K562 (cell line): Measurements from ENCODE around the gene LRRC51. TPM values are rescaled to one million over a fixed set of nuclear protein-coding genes. Genes with fewer than 3 reads are reported as not detected.
A peak's percentile ranks its signal among the peaks of the same experiment; 100 is the strongest.

ENCODE experiments used
- ATAC-seq: fragments of 200-7000 bp; cut with Tn5 transposase; 3 replicates; pipeline ENCODE4 v1.9.1; 2020; ENCODE audit warnings: moderate library complexity
- BruUV-seq: library from RNA; stranded (reverse); fragments of 400-500 nt; replicated peaks from 2 replicates; lab custom pipeline; 2021; lab: Mats Ljungman, UMichigan
- CTCF ChIA-PET: fragments of 300-600 bp; formaldehyde crosslinking; extraction: SDS; loops from one replicate; lab custom pipeline; 2021; ENCODE audit warnings: low intra/inter-chr PET ratio; lab: Yijun Ruan, JAX
- POLR2A ChIA-PET: fragments of 300-600, 350-650 bp; sonication (Branson Sonifier 250); formaldehyde crosslinking; extraction: SDS; loops from one replicate; lab custom pipeline; 2021; ENCODE audit warnings: antibody characterized with exemption, inconsistent platforms; lab: Yijun Ruan, JAX
- DNase-seq, 4 experiments: peaks; one replicate each; pipeline versions ENCODE4 v3.0.0 to v3.0.0-alpha.2; 2011 to 2018; ENCODE audit warnings: low spot score in 3 of 4, mixed read lengths in 3 of 4; ENCODE audit errors: extremely low read depth in 1 of 4
- FAIRE-seq: peaks from 2 replicates; lab custom pipeline; 2011; peaks lifted over from hg19 to GRCh38; lab: Jason Lieb, UNC
- H2AFZ ChIP-seq: 2 replicates; pipeline ENCODE4 v1.6.0; 2011; ENCODE audit warnings: low read depth, low read length, control low read depth, inconsistent platforms
- H3K27ac ChIP-seq: fragments of 200-600 bp; 3 replicates; pipeline ENCODE4 v1.8.0; 2011; ENCODE audit warnings: low read depth, mild to moderate bottlenecking, control low read depth, inconsistent platforms, low read length, moderate library complexity, mixed read lengths; ENCODE audit errors: extremely low read depth
- H3K27me3 ChIP-seq, 2 experiments: fragments of 300-600 bp in 1 of 2; 2 replicates in 1 of 2; 3 replicates in 1 of 2; pipeline versions ENCODE4 v1.6.0 to v1.8.0; 2011; ENCODE audit warnings: inconsistent platforms in 2 of 2, low read length in 2 of 2, mild to moderate bottlenecking in 1 of 2, mixed read lengths in 1 of 2, moderate library complexity in 1 of 2; ENCODE audit not compliant: control insufficient read depth in 2 of 2, insufficient read depth in 2 of 2
- H3K36me3 ChIP-seq: fragments of 300-600 bp; 3 replicates; pipeline ENCODE4 v1.8.0; 2011; ENCODE audit warnings: mild to moderate bottlenecking, low read length, inconsistent platforms; ENCODE audit not compliant: control insufficient read depth, insufficient read depth
- H3K4me1 ChIP-seq, 2 experiments: fragments of 200-600 bp in 1 of 2; replicated peaks in 1 of 2; 2 replicates in 1 of 2; 3 replicates in 1 of 2; pipeline versions ENCODE4 v1.5.1 to v1.8.0; 2011; ENCODE audit warnings: inconsistent platforms in 2 of 2, low read length in 2 of 2, mild to moderate bottlenecking in 1 of 2, mixed read lengths in 1 of 2, moderate library complexity in 1 of 2; ENCODE audit not compliant: control insufficient read depth in 2 of 2, insufficient read depth in 2 of 2
- H3K4me2 ChIP-seq: 2 replicates; pipeline ENCODE4 v1.6.1; 2011; ENCODE audit warnings: low read length, control low read depth, inconsistent platforms, mixed read lengths; ENCODE audit not compliant: insufficient read depth
- H3K4me3 ChIP-seq: fragments of 200-600 bp; sonication (generic), shearing (Covaris generic); 2 replicates; pipeline ENCODE4 v1.5.1; 2016; ENCODE audit warnings: control low read depth, inconsistent platforms
- H3K79me2 ChIP-seq: fragments of 200-600 bp; 3 replicates; pipeline ENCODE4 v1.8.0; 2011; ENCODE audit warnings: low read length, inconsistent platforms; ENCODE audit not compliant: control insufficient read depth, insufficient read depth
- H3K9ac ChIP-seq, 2 experiments: 2 replicates each; pipeline versions ENCODE4 v1.6.0 to v1.6.1; 2011; ENCODE audit warnings: low read depth in 2 of 2, low read length in 2 of 2, control low read depth in 1 of 2, inconsistent platforms in 1 of 2, mild to moderate bottlenecking in 1 of 2, mixed read lengths in 1 of 2; ENCODE audit not compliant: insufficient read depth in 1 of 2
- H3K9me1 ChIP-seq: one replicate; pipeline ENCODE4 v1.6.0; 2011; ENCODE audit warnings: inconsistent platforms, mild to moderate bottlenecking, low read length, moderate library complexity; ENCODE audit not compliant: control insufficient read depth, insufficient read depth
- H3K9me3 ChIP-seq: replicated peaks from 2 replicates; pipeline ENCODE4 v1.5.1; 2011; ENCODE audit warnings: low read depth, low read length, inconsistent platforms; ENCODE audit not compliant: control insufficient read depth, insufficient read depth
- H4K20me1 ChIP-seq: replicated peaks from 2 replicates; pipeline ENCODE4 v1.6.1; 2011; ENCODE audit warnings: low read length, inconsistent platforms, mixed read lengths; ENCODE audit not compliant: control insufficient read depth, insufficient read depth
- CBX3 ChIP-seq, 2 experiments: IDR thresholded peaks; 1 replicate in 1 of 2; 2 replicates in 1 of 2; pipeline ENCODE4 v1.6.1; 2012; ENCODE audit warnings: inconsistent platforms in 2 of 2, low read length in 2 of 2, borderline replicate concordance in 1 of 2, control low read depth in 1 of 2
- CCAR2 ChIP-seq: fragments of 200-400 bp; formaldehyde crosslinking; IDR thresholded peaks from 2 replicates; pipeline ENCODE4 v1.6.1; 2017; ENCODE audit warnings: mild to moderate bottlenecking, low read depth, low read length
- CHD1 ChIP-seq: fragments of 200-600 bp; sonication (generic); IDR thresholded peaks from one replicate; pipeline ENCODE4 v1.6.1; 2012; ENCODE audit warnings: mild to moderate bottlenecking, moderate library complexity, low read length, inconsistent platforms
- E2F5 ChIP-seq: sonication (generic); formaldehyde crosslinking; IDR thresholded peaks from 2 replicates; pipeline ENCODE4 v1.8.0; 2022; ENCODE audit warnings: mild to moderate bottlenecking, missing genetic modification reagents
- NONO ChIP-seq, 2 experiments: fragments of 200-400 bp in 1 of 2; fragments of 450-650 bp in 1 of 2; formaldehyde crosslinking in 1 of 2; IDR thresholded peaks; 2 replicates each; pipeline ENCODE4 v1.6.1; 2017; ENCODE audit warnings: low read depth in 2 of 2, mild to moderate bottlenecking in 2 of 2, moderate library complexity in 2 of 2, low read length in 1 of 2
- PRMT5 ChIP-seq: sonication (generic); formaldehyde crosslinking; IDR thresholded peaks from 2 replicates; pipeline ENCODE4 v1.5.0; 2020; ENCODE audit warnings: missing genetic modification reagents
- PTRF ChIP-seq: fragments of 450-650 bp; IDR thresholded peaks from 2 replicates; pipeline ENCODE4 v1.6.1; 2016; ENCODE audit warnings: mild to moderate bottlenecking, missing genetic modification characterization, missing compliant biosample characterization
- ZBTB17 ChIP-seq: fragments of 450-650 bp; formaldehyde crosslinking; IDR thresholded peaks from 2 replicates; pipeline ENCODE4 v1.4.0; 2020; ENCODE audit warnings: mild to moderate bottlenecking
- ZKSCAN3 ChIP-seq: fragments of 250-450 bp; sonication (Bioruptor Pico); IDR thresholded peaks from 2 replicates; pipeline ENCODE4 v1.4.0; 2020
- WGBS: fragments of 100-300 bp; shearing (Covaris generic); methylation state at CpG from one replicate; pipeline ENCODE4 v1.1.6; 2016; ENCODE audit warnings: low coverage, mixed read lengths; ENCODE audit not compliant: insufficient coverage; ENCODE audit errors: missing lambda C conversion rate; 5-methylcytosine and 5-hydroxymethylcytosine counted together
- in situ Hi-C: fragments of 300-500 bp; cut with MboI; formaldehyde crosslinking; loops from 4 replicates; pipeline ENCODE4 v1.15.0; 2018; ENCODE audit warnings: inconsistent platforms, mixed read lengths
- intact Hi-C: fragments of 100-400 bp; cut with micrococcal nuclease; formaldehyde crosslinking; loops from 2 replicates; pipeline ENCODE4 v1.14.2; 2022
- polyA plus RNA-seq, 8 experiments: library from polyadenylated mRNA; depleted of rRNA in 4 of 8; stranded (reverse) in 5 of 8; unstranded in 3 of 8; fragments of >200 nt; fragmentation: Nextera tagmentation in 2 of 8; fragmentation: Illumina TruSeq in 1 of 8; extraction: Ambion mirVana in 2 of 8; extraction: Trizol in 1 of 8; gene quantifications; 2 replicates each; pipeline versions ENCODE4 v1.2.1 to v1.2.3, GENCODE V29; 2011 to 2014; ENCODE audit warnings: inconsistent platforms in 1 of 8, missing spikeins in 1 of 8
- total RNA-seq, 7 experiments: library from RNA; depleted of rRNA in 6 of 7; stranded (reverse); fragments of >200 nt in 6 of 7; fragmentation: Illumina TruSeq in 2 of 7; extraction: Trizol in 2 of 7; gene quantifications; 2 replicates each; pipeline versions ENCODE4 v1.2.1 to v1.2.3, GENCODE V29; 2011 to 2021; ENCODE audit warnings: low replicate concordance in 1 of 7
- TF ChIP-seq, protein P1 (sequence below): fragments of 450-650 bp; formaldehyde crosslinking; IDR thresholded peaks from 2 replicates; pipeline ENCODE4 v1.4.0; 2020; ENCODE audit warnings: mild to moderate bottlenecking, mixed read lengths
- TF ChIP-seq, protein P2 (sequence below): fragments of 450-650 bp; IDR thresholded peaks from 2 replicates; pipeline ENCODE4 v1.6.1; 2016; ENCODE audit warnings: borderline replicate concordance
- TF ChIP-seq, protein P3 (sequence below), 2 experiments: fragments of 450-650 bp; conservative IDR thresholded peaks; 2 replicates each; pipeline ENCODE4 v1.6.1; 2017; ENCODE audit warnings: mild to moderate bottlenecking in 2 of 2, moderate library complexity in 2 of 2

The LRRC51 gene
- total and polyA plus RNA-seq, 9 of the 15 experiments (the other 6 are each of a cell fraction or from before 2014, with no cell fraction given) = 4.7 to 10.6 (median 5.6) TPM

GRCh38 chr11:72105888-72106287 is 25.2 kb downstream of the LRRC51 start, which contains the start of gene TOMT (continued):
- TF ChIP-seq PTRF (tag) = no peak

DNA sequence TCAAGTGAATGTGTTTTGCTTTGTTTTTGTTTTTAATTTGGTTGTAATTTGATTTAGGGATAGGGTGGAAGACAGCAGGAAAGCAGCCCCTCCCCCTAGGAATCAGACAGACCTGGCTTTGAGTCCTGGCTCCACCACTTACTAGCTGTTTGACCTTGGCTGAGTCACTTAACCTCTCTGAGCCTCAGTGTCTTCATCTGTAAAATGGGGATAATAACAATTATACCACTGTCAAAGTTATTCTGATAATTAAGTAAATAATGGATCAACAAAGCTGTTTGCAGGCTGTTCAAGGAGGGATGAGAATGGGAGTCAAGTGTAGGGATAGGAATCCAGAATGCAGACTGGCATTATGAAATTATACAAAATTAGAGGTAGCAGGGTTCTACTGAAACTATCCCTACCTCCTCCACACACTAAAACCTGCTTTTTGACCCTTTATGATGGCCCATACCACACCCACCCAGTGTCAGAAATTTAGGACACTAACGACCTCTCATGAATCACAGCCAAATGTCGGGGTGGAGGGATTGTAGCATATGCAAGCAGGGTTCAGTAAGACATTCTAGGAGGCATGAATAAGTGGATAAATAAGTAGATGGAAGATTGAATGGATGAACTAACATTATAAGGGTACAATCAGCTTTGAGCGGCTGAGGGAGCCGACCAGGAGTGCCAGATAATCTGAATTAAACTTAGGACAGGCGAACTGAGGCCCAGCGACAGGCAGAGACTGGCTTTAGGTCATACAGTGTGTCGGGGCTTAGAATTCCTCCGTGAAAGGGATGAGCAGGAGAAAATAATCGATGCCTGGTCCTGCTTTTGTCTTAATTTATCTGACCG is 30.9 kb downstream of the LRRC51 start:
- H3K79me2 ChIP-seq = peaks cover 3% of the 10 kb centered on the region; the same call in 1 of the 3 replicates
- peak overlapping the region; percentile 87 to 95 for H3K9ac ChIP-seq
- peaks cover 0 to 24% of the 10 kb centered on the region in 2 experiments for H3K4me1 ChIP-seq
- H3K27me3 ChIP-seq = no peaks in the 10 kb centered on the region
- H3K9me1 ChIP-seq = no peaks in the 10 kb centered on the region
- POLR2A ChIA-PET = interaction anchor here (0.6 to 2.5 kb wide), 13 partner anchors 9 to 325 kb away, joined by 3 to 14 read pairs (median 4); partner anchors contain the start of genes RNF121 and XNDC1N
- WGBS = under 1% methylated on average over 10 of the region's 10 CpGs
- intact Hi-C loops = loop anchor here (1.0 kb wide), 1 partner anchor 31 kb away; the partner anchor contains the start of genes LRRC51 and NUMA1
- H3K36me3 ChIP-seq = peaks cover 17% of the 10 kb centered on the region; the same call in 2 of the 3 replicates
- no peaks in the 10 kb centered on the region for H3K9me3 ChIP-seq
- DNase-seq = no peak
- peak; percentile 26 for FAIRE-seq
- H4K20me1 ChIP-seq = no peaks in the 10 kb centered on the region
- no peak; the same call in 2 of the 3 replicates for ATAC-seq
- peak overlapping the region; percentile 53 for H3K4me3 ChIP-seq
- in situ Hi-C loops = no loop called here
- H2AFZ ChIP-seq = peak overlapping the region; percentile 53
- peak overlapping the region; percentile 97 for H3K27ac ChIP-seq
- TSS peak; percentile 82 for BruUV-seq
- CTCF ChIA-PET = no interaction called here
- H3K4me2 ChIP-seq = peak overlapping the region; percentile 96
- TF ChIP-seq PRMT5 (CRISPR knock-in tag) (no peak), ZBTB17 (CRISPR knock-in tag) (peak; percentile 78; the same call in 1 of the 2 replicates), E2F5 (CRISPR knock-in tag) (no peak), NONO (IDR thresholded peaks at IDR 0.05; ENCODE audit: low read depth in 2 of 2, low read length in 1 of 2) (0 out of 4 replicates have a peak, but pooled peaks of 1 of the 2 experiments have one; percentile 20), CHD1 (no peak), CBX3 (IDR thresholded peaks at IDR 0.05; ENCODE audit: borderline replicate concordance in 1 of 2, low read length in 2 of 2) (peak in 1 of 2 experiments; percentile 39; a peak in 1 of 3 replicates), CCAR2 (no peak), ZKSCAN3 (CRISPR knock-in tag) (no peak)
- TF ChIP-seq, protein P1, sequence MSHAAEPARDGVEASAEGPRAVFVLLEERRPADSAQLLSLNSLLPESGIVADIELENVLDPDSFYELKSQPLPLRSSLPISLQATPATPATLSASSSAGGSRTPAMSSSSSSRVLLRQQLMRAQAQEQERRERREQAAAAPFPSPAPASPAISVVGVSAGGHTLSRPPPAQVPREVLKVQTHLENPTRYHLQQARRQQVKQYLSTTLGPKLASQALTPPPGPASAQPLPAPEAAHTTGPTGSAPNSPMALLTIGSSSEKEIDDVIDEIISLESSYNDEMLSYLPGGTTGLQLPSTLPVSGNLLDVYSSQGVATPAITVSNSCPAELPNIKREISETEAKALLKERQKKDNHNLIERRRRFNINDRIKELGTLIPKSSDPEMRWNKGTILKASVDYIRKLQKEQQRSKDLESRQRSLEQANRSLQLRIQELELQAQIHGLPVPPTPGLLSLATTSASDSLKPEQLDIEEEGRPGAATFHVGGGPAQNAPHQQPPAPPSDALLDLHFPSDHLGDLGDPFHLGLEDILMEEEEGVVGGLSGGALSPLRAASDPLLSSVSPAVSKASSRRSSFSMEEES (CRISPR knock-in tag) = no peak
- TF ChIP-seq, protein P2, sequence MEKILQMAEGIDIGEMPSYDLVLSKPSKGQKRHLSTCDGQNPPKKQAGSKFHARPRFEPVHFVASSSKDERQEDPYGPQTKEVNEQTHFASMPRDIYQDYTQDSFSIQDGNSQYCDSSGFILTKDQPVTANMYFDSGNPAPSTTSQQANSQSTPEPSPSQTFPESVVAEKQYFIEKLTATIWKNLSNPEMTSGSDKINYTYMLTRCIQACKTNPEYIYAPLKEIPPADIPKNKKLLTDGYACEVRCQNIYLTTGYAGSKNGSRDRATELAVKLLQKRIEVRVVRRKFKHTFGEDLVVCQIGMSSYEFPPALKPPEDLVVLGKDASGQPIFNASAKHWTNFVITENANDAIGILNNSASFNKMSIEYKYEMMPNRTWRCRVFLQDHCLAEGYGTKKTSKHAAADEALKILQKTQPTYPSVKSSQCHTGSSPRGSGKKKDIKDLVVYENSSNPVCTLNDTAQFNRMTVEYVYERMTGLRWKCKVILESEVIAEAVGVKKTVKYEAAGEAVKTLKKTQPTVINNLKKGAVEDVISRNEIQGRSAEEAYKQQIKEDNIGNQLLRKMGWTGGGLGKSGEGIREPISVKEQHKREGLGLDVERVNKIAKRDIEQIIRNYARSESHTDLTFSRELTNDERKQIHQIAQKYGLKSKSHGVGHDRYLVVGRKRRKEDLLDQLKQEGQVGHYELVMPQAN = peak; percentile 51; the same call in 1 of the 2 replicates
- TF ChIP-seq, protein P3, sequence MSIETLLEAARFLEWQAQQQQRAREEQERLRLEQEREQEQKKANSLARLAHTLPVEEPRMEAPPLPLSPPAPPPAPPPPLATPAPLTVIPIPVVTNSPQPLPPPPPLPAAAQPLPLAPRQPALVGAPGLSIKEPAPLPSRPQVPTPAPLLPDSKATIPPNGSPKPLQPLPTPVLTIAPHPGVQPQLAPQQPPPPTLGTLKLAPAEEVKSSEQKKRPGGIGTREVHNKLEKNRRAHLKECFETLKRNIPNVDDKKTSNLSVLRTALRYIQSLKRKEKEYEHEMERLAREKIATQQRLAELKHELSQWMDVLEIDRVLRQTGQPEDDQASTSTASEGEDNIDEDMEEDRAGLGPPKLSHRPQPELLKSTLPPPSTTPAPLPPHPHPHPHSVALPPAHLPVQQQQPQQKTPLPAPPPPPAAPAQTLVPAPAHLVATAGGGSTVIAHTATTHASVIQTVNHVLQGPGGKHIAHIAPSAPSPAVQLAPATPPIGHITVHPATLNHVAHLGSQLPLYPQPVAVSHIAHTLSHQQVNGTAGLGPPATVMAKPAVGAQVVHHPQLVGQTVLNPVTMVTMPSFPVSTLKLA (conservative IDR thresholded peaks at IDR 0.05) = 0 out of 4 replicates have a peak, but pooled peaks of 1 of the 2 experiments have one; percentile 18
